GM10266 (cell line): Measurements from ENCODE around the gene MEX3C.
A peak's percentile ranks its signal among the peaks of the same experiment; 100 is the strongest.

Source experiments
- DNase-seq: peaks from one replicate; pipeline ENCODE4 v3.0.0; 2012; ENCODE audit errors: extremely low spot score
- TF ChIP-seq, protein P1 (sequence below): IDR thresholded peaks from 2 replicates; pipeline ENCODE4 v1.5.1; 2012; ENCODE audit warnings: mild to moderate bottlenecking, low read depth; ENCODE audit not compliant: control insufficient read depth, insufficient read depth; ENCODE audit errors: missing control alignments

MEX3C gene

DNA sequence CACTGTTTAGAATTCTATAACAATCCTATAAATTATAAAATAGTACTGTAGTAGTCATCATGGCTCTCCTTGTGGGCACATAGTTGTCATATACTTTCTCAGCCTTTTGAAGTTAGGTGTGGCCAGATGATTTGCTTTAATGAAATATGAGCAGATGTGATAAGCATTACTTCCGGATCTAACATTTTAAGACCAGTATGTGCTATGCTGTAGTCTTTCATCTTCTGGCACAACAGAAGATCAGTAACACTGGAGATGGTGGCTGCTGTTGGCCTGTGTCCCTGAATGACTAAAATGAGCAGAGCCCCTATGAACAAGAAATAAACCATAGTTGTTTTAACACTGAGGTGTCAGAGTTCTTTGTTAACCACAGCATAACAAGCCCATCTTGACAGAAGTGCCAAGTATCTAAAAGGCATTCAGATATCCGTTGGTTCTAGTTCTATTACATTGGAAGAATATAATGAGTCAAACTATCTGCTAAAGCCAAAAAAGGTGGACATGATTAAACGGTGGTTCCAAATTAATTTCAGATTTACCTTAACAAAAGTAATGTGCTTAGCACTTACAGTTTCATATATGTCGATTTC lies 6.3 kb downstream of the MEX3C start:
- DNase-seq, result no peak

DNA sequence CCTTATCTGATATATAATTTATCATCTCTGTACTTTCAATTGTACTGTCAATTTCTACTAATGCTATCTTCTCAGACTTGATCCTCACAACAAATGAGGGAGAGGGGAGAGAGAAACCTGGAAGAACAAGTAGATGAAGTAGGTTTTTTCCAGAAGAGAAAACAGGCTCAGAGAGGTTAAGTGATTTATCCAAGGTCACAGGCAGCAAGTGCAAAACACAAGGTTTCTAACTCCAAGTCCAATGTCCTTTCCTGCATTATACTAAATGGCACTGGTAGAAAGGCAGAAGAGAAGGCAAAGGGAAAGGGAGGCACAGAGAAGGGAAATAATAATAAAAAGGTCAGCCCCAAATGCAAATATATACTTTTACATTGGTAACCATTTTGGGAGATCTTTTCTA lies 7.5 kb downstream of the MEX3C start:
- TF ChIP-seq, protein P1, sequence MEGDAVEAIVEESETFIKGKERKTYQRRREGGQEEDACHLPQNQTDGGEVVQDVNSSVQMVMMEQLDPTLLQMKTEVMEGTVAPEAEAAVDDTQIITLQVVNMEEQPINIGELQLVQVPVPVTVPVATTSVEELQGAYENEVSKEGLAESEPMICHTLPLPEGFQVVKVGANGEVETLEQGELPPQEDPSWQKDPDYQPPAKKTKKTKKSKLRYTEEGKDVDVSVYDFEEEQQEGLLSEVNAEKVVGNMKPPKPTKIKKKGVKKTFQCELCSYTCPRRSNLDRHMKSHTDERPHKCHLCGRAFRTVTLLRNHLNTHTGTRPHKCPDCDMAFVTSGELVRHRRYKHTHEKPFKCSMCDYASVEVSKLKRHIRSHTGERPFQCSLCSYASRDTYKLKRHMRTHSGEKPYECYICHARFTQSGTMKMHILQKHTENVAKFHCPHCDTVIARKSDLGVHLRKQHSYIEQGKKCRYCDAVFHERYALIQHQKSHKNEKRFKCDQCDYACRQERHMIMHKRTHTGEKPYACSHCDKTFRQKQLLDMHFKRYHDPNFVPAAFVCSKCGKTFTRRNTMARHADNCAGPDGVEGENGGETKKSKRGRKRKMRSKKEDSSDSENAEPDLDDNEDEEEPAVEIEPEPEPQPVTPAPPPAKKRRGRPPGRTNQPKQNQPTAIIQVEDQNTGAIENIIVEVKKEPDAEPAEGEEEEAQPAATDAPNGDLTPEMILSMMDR, result no peak
- DNase-seq, result no peak

More for the DNA sequence above, 6.3 kb downstream of the MEX3C start:
- TF ChIP-seq, protein P1, result no peak

DNA sequence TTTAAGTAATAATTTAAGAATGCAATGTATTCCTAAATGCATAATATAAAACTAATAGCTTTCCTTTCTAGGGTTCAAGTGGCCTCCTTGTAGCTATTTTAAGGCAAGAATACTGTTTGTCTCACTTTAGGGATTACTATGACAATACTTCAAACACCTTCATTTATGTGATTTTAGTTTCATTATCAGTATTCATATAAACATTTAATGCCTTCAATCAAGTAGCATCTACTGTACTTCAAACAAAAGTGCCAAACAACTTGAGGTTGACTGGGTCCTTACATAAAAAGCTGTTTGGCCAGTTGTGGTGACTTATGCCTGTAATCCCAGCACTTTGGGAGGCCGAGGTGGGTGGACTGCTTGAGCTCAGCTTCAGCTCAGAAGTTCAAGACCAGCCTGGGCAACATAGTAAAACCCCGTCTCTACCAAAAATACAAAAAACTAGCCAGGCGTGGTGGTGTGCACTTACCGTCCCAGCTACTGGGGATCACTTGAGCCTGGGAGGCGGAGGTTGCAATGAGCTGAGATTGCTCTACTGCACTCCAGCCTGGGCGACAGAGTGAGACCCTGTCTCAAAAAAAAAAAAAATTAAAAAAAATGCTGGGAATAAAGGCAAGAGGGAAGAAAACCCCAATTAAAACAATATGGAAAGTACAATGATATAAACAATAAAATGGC lies 9.3 kb downstream of the MEX3C start:
- peak; percentile 14 for DNase-seq

DNA sequence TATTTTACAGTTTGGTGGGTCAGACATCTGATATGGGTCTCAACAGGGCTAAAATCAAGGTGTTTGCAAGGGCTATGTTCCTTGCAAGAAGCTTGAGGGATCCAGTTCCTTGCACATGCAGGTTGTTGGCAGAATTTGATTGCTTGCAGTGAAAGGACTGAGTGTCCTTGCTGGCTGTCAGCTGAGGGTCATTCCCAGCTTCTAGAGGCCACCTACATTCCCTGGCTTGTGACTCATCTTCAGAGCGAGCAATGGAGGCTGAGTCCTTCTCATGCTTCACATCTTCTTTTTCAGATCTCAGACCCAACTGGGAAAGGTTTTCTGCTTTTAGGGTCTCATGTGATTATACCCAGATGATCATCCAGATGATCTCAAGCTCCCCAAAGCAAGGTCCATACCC lies 12.4 kb downstream of the MEX3C start:
- no peak for DNase-seq
- TF ChIP-seq, protein P1, result no peak

More for the DNA sequence above, 9.3 kb downstream of the MEX3C start:
- TF ChIP-seq, protein P1, result no peak

DNA sequence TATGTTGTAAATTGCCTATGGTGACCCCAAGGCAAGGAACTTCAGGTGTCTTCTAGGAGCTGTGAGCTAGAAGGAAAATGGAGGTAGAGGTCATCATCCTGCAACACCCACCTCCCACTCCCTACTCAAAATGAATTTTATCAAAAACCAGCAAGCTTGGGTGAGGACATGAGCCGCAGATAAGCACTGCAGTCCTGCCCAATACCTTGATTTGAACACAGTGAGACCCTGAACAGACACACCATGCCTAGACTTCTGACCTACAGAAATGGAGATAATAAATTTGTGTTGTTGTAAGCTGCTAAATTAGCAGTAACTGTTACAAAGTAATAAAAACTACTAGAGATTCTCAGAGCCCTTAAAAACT lies 13.4 kb downstream of the MEX3C start:
- TF ChIP-seq, protein P1, result no peak
- DNase-seq, result no peak

DNA sequence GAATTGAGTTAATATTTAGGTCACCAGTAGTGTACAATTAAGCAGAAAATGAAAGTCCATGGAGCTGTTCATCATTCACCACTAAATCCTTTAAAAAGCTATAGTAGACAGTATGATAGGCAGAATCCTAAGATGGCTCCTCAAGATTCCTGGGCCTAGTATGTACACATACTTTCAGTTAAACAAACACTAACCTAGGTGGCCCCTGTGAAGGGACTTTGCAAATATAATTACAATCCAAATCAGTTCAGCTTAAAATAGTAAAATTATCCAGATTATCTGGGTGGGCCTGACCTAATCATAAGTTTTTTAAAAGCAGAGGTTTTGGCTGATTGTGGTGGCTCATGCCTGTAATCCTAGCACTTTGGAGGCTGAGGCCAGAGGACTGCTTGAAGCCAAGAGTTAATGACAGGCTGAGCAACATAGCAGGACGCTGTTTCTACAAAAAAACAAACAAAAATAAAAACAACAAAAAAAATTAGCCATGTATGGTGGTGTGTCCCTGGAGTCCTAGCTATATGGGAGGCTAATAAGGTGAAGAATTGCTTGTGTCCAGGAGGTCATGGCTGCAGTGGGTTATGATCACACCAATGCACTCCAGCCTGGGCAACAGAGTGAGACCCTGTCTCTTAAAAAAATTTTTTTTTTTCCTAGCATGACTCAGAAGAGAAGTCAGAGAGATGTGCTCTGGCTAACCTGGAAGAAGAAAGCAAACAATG lies 13.9 kb downstream of the MEX3C start:
- DNase-seq, result no peak
- TF ChIP-seq, protein P1, result no peak

DNA sequence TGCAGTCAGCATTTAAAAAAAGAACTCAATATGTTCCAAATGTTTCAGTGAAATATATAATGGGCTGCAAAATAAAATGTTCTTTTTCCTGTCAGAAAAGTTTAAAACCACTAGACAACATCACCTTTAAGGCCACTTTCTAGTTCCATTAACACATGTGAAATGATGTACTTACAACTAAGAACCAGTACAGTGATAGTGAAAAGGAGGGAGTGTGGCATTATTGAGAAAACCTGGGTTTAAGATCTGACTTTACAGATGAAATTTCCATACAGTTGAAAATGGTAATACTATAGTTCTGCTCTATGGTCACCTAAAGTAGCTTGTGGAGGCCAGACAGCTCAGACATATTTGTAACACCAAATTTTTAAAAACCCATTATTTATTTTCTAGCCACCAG lies 14.7 kb downstream of the MEX3C start:
- DNase-seq, result no peak
- TF ChIP-seq, protein P1, result no peak
